Prostate gland (tissue), 2 donors: ENCODE data around the gene ANKLE1. TPM values are rescaled to one million over a fixed set of nuclear protein-coding genes. Genes with fewer than 3 reads are reported as not detected.

Experiments used
- DNase-seq: peaks from one replicate; pipeline ENCODE4 v3.0.0-alpha.2; 2019; ENCODE audit warnings: low spot score
- H3K27ac ChIP-seq, 2 donors: fragments of 200-600 bp; sonication (generic); 2 replicates each; pipeline ENCODE4 v1.5.1; 2017 to 2019
- H3K27me3 ChIP-seq: fragments of 200-600 bp; sonication (generic); replicated peaks from 2 replicates; pipeline ENCODE4 v1.5.1; 2019; ENCODE audit not compliant: insufficient read depth
- H3K36me3 ChIP-seq, 2 donors: fragments of 200-600 bp; sonication (generic); 1 replicate in 1 of 2; 2 replicates in 1 of 2; pipeline versions ENCODE4 v1.5.1 to v1.8.1; 2017 to 2019
- H3K4me1 ChIP-seq: fragments of 200-600 bp; sonication (generic); replicated peaks from 2 replicates; pipeline ENCODE4 v1.5.1; 2019
- H3K4me3 ChIP-seq, 2 donors: fragments of 200-600 bp; sonication (generic); 2 replicates each; pipeline ENCODE4 v1.5.1; 2017 to 2019
- H3K9me3 ChIP-seq: fragments of 200-600 bp; sonication (generic); 2 replicates; pipeline ENCODE4 v1.5.1; 2017
- CTCF ChIP-seq, 4 experiments: fragments of 200-600 bp in 2 of 4; fragments of 450-650 bp in 2 of 4; sonication (generic) in 2 of 4; IDR thresholded peaks; 1 replicate in 3 of 4; 2 replicates in 1 of 4; pipeline ENCODE4 v1.5.1; 2016 to 2019; ENCODE audit warnings: antibody characterized with exemption in 4 of 4, mild to moderate bottlenecking in 2 of 4, moderate library complexity in 2 of 4
- POLR2A ChIP-seq: fragments of 450-650 bp; IDR thresholded peaks from one replicate; pipeline ENCODE4 v1.6.1; 2016; ENCODE audit warnings: antibody characterized with exemption, mild to moderate bottlenecking
- POLR2AphosphoS5 ChIP-seq: sonication (generic); formaldehyde crosslinking; IDR thresholded peaks from one replicate; pipeline ENCODE4 v1.6.1; 2017; ENCODE audit warnings: antibody characterized with exemption
- WGBS: methylation state at CpG from one replicate; pipeline ENCODE4 v1.1.5; 2018; 5-methylcytosine and 5-hydroxymethylcytosine counted together
- intact Hi-C: fragments of 100-400 bp; cut with DNase I; formaldehyde crosslinking; loops from one replicate; pipeline ENCODE4 v1.14.2; 2022
- total RNA-seq, 2 donors: library from RNA; depleted of rRNA; stranded (reverse); fragments of >200 nt; gene quantifications; one replicate each; pipeline ENCODE4 v1.1.0, GENCODE V29; 2016

The ANKLE1 gene
- total RNA-seq, 2 donors from 2014 or later = 0.64 to 1.2 TPM

GRCh38 chr19:17302391-17303166, 20.9 kb downstream of the ANKLE1 start:
- peaks cover 5% of the 10 kb centered on the region for H3K4me1 ChIP-seq
- DNase-seq = no peak
- WGBS = 4% methylated on average over 22 of the region's 29 CpGs

GRCh38 chr19:17303167-17303939, 21.7 kb downstream of the ANKLE1 start, which contains the start of gene ABHD8:
ABHD8 (minus strand) TSS chr19:17303425; CDS start chr19:17301616, 1,809 bp downstream.
- Histone ChIP-seq H3K36me3 (no peaks in the 10 kb centered on the region), H3K27me3 (no peaks in the 10 kb centered on the region), H3K4me1 (peaks cover 5% of the 10 kb centered on the region), H3K9me3 (no peaks in the 10 kb centered on the region), H3K27ac (peak within 1 kb of the TSS; percentile 54 to 81), H3K4me3 (peak within 1 kb of the TSS; percentile 62 to 67)
- TF ChIP-seq POLR2AphosphoS5 = peak; percentile 88
- TF ChIP-seq POLR2A = peak; percentile 85
- TF ChIP-seq CTCF (IDR thresholded peaks at IDR 0.05) = peak; percentile 35 to 91 (median 76)
- 3% methylated on average over 45 of the region's 52 CpGs for WGBS
- intact Hi-C loops = no loop called here
- peak; percentile 96 for DNase-seq

More at GRCh38 chr19:17302391-17303166, 20.9 kb downstream of the ANKLE1 start:
- intact Hi-C loops = no loop called here
- Histone ChIP-seq H3K36me3 (no peaks in the 10 kb centered on the region), H3K4me3 (peak overlapping the region; percentile 62 to 67), H3K27me3 (no peaks in the 10 kb centered on the region), H3K27ac (peak overlapping the region; percentile 54 to 81), H3K9me3 (no peaks in the 10 kb centered on the region)
- TF ChIP-seq POLR2A = no peak
- TF ChIP-seq POLR2AphosphoS5 = no peak
- no peak for TF ChIP-seq CTCF (IDR thresholded peaks at IDR 0.05)

GRCh38 chr19:17303940-17304267, 22.2 kb downstream of the ANKLE1 start:
- Histone ChIP-seq H3K27me3 (no peaks in the 10 kb centered on the region), H3K4me3 (peak overlapping the region; percentile 62 to 67), H3K4me1 (peaks cover 5% of the 10 kb centered on the region), H3K27ac (peak overlapping the region in 1 of 2 donors; percentile 81), H3K9me3 (no peaks in the 10 kb centered on the region), H3K36me3 (no peaks in the 10 kb centered on the region)
- WGBS = 42% methylated on average over 12 of the region's 12 CpGs
- DNase-seq = no peak
- intact Hi-C loops = no loop called here
- TF ChIP-seq POLR2A = no peak
- TF ChIP-seq CTCF (IDR thresholded peaks at IDR 0.05) = no peak
- no peak for TF ChIP-seq POLR2AphosphoS5

- Histone ChIP-seq H3K9me3 (no peaks in the 10 kb centered on the region), H3K27me3 (no peaks in the 10 kb centered on the region), H3K36me3 (no peaks in the 10 kb centered on the region), H3K4me3 (no peak overlapping the region), H3K4me1 (peaks cover 5% of the 10 kb centered on the region), H3K27ac (peak overlapping the region in 1 of 2 donors; percentile 87)
- 54% methylated on average over 12 of the region's 12 CpGs for WGBS
- intact Hi-C loops = no loop called here
- TF ChIP-seq CTCF (IDR thresholded peaks at IDR 0.05) (no peak), POLR2A (no peak), POLR2AphosphoS5 (no peak)
- DNase-seq = no peak
These were observed 22.9 kb downstream of the ANKLE1 start for GRCh38 chr19:17304386-17305215.
